Left lung (tissue), 10 donors: ENCODE measurements around the gene PRTG. TPM values are rescaled to one million over a fixed set of nuclear protein-coding genes. Genes with fewer than 3 reads are reported as not detected.

Experiments
- ATAC-seq: fragments of 200-7000 bp; cut with Tn5 transposase; one replicate; pipeline ENCODE4 v1.9.1; 2020; ENCODE audit warnings: moderate library complexity
- DNase-seq, 4 donors: peaks; one replicate each; pipeline ENCODE4 v3.0.0-alpha.2; 2013 to 2020
- H3K27ac ChIP-seq, 2 donors: fragments of 200-600 bp; sonication (generic) in 1 of 2; one replicate each; pipeline versions ENCODE4 v1.5.0 to v1.8.0; 2020 to 2021
- H3K27me3 ChIP-seq, 2 donors: fragments of 200-600 bp; sonication (generic) in 1 of 2; one replicate each; pipeline versions ENCODE4 v1.5.0 to v1.8.0; 2020 to 2021
- H3K36me3 ChIP-seq, 2 donors: fragments of 200-600 bp; sonication (generic) in 1 of 2; one replicate each; pipeline versions ENCODE4 v1.5.0 to v1.8.0; 2020 to 2021
- H3K4me1 ChIP-seq, 2 donors: fragments of 200-600 bp; one replicate each; pipeline ENCODE4 v1.8.0; 2021
- H3K4me3 ChIP-seq, 2 donors: fragments of 200-600 bp; sonication (generic) in 1 of 2; one replicate each; pipeline versions ENCODE4 v1.5.0 to v1.8.0; 2020 to 2021; ENCODE audit warnings: mild to moderate bottlenecking in 1 of 2
- H3K9me3 ChIP-seq, 2 donors: fragments of 200-600 bp; sonication (generic) in 1 of 2; one replicate each; pipeline versions ENCODE4 v1.5.0 to v1.8.0; 2020 to 2021
- CTCF ChIP-seq, 2 donors: fragments of 200-600 bp; sonication (generic) in 1 of 2; IDR thresholded peaks; one replicate each; pipeline versions ENCODE4 v1.5.0 to v1.8.0; 2021; ENCODE audit warnings: antibody characterized with exemption in 2 of 2
- intact Hi-C, 2 donors: fragments of 100-400 bp; cut with DNase I; formaldehyde crosslinking; loops; one replicate each; pipeline versions ENCODE4 v1.11.2 to v1.14.2; 2022
- polyA plus RNA-seq, 6 donors: library from polyadenylated mRNA; unstranded; fragments of 120-200 nt; gene quantifications; one replicate each; pipeline ENCODE4 v1.2.1, GENCODE V29; 2013; ENCODE audit not compliant: insufficient read length in 6 of 6
- total RNA-seq, 2 donors: library from RNA; stranded (reverse); fragmentation: NEBNext Ultra II Directional; extraction: Animal tissue kit (Norgen Biotek cat#: 25700); gene quantifications; one replicate each; pipeline ENCODE4 v1.2.1, GENCODE V29; 2021
- donor health status: DM: no; HTN: yes; CAD: no.
- donor health status: DM: no; HTN: no; CAD: no.

The PRTG gene
- total and polyA plus RNA-seq, 8 donors: 6.7 to 10.7 (median 6.8) TPM

GRCh38 chr15:55740359-55740878 lies 2.5 kb downstream of the PRTG start:
- H3K9me3 ChIP-seq: no peaks in the 10 kb centered on the region
- DNase-seq: no peak
- H3K27ac ChIP-seq: no peak overlapping the region
- no peak for TF ChIP-seq CTCF (IDR thresholded peaks at IDR 0.05)
- peaks cover 3 to 22% of the 10 kb centered on the region in 2 donors for H3K4me1 ChIP-seq
- ATAC-seq: no peak
- no peaks in the 10 kb centered on the region for H3K36me3 ChIP-seq
- peaks cover 0 to 74% of the 10 kb centered on the region in 2 donors for H3K27me3 ChIP-seq
- intact Hi-C loops: no loop called here
- no peak overlapping the region for H3K4me3 ChIP-seq

GRCh38 chr15:55739641-55740040 lies 3.3 kb downstream of the PRTG start:
- Histone ChIP-seq H3K4me1 (peaks cover 3 to 22% of the 10 kb centered on the region in 2 donors), H3K36me3 (no peaks in the 10 kb centered on the region)

GRCh38 chr15:55738715-55739114 lies 4.2 kb downstream of the PRTG start:
- Histone ChIP-seq H3K4me3 (no peak overlapping the region), H3K27me3 (peaks cover 0 to 58% of the 10 kb centered on the region in 2 donors), H3K9me3 (no peaks in the 10 kb centered on the region), H3K4me1 (peaks cover 3 to 22% of the 10 kb centered on the region in 2 donors), H3K27ac (no peak overlapping the region), H3K36me3 (no peaks in the 10 kb centered on the region)
- TF ChIP-seq CTCF (IDR thresholded peaks at IDR 0.05): no peak
- no peak for DNase-seq
- ATAC-seq: no peak
- intact Hi-C loops: no loop called here

More at GRCh38 chr15:55739641-55740040, 3.3 kb downstream of the PRTG start:
- DNase-seq (no peak), ATAC-seq (no peak)
- peaks cover 0 to 66% of the 10 kb centered on the region in 2 donors for H3K27me3 ChIP-seq
- intact Hi-C loops: no loop called here
- H3K9me3 ChIP-seq: no peaks in the 10 kb centered on the region
- no peak for TF ChIP-seq CTCF (IDR thresholded peaks at IDR 0.05)
- H3K4me3 ChIP-seq: no peak overlapping the region
- H3K27ac ChIP-seq: no peak overlapping the region

DNA sequence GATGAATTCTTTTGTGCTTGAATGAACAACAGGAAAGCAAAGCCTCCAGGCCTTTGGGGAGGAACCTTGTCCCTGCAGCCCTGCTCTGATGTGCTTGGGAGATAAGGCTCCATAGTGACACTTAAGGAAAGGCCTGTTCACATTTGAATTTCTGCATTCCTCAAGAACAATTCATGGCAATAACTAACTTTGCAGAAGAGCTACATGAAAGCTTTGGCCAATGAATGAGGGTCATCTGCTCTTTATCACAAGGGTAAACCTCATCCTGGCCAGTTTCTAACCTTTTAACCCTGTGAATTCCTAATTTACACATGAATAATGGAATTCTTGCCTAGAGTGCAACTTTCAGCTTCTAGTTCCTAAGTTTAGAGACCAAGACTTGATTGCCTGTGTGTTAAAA lies 5.6 kb downstream of the PRTG start:
- H3K9me3 ChIP-seq: no peaks in the 10 kb centered on the region
- peaks cover 3 to 13% of the 10 kb centered on the region in 2 donors for H3K4me1 ChIP-seq
- intact Hi-C loops: no loop called here
- ATAC-seq (peak; percentile 30), DNase-seq (no peak)
- H3K27me3 ChIP-seq: peaks cover 0 to 44% of the 10 kb centered on the region in 2 donors
- H3K36me3 ChIP-seq: no peaks in the 10 kb centered on the region
- no peak overlapping the region for H3K4me3 ChIP-seq
- no peak for TF ChIP-seq CTCF (IDR thresholded peaks at IDR 0.05)
- no peak overlapping the region for H3K27ac ChIP-seq

GRCh38 chr15:55736756-55737155 lies 6.2 kb downstream of the PRTG start:
- Histone ChIP-seq H3K27me3 (peaks cover 0 to 38% of the 10 kb centered on the region in 2 donors), H3K27ac (no peak overlapping the region), H3K9me3 (no peaks in the 10 kb centered on the region), H3K36me3 (no peaks in the 10 kb centered on the region), H3K4me3 (no peak overlapping the region), H3K4me1 (peaks cover 3 to 7% of the 10 kb centered on the region in 2 donors)
- DNase-seq: no peak
- no peak for TF ChIP-seq CTCF (IDR thresholded peaks at IDR 0.05)
- no peak for ATAC-seq
- intact Hi-C loops: no loop called here
